Natural killer cell (primary cell): Measurements from ENCODE around the gene FOSB. TPM values are rescaled to one million over a fixed set of nuclear protein-coding genes. Genes with fewer than 3 reads are reported as not detected.

Experiments
- ATAC-seq, 3 donors: fragments of 150-1000 bp in 2 of 3; fragments of 200-7000 bp in 1 of 3; cut with Tn5 transposase; 1 replicate in 1 of 3; 2 replicates in 2 of 3; pipeline ENCODE4 v1.10.0; 2021; ENCODE audit warnings: mild to moderate bottlenecking in 2 of 3, moderate library complexity in 2 of 3
- DNase-seq, 2 donors: peaks; one replicate each; pipeline versions ENCODE4 v3.0.0 to v3.0.0-alpha.2; 2013 to 2021; ENCODE audit warnings: mixed read lengths in 1 of 2
- H3K27ac ChIP-seq: one replicate; pipeline ENCODE4 v1.5.1; 2013; ENCODE audit warnings: mild to moderate bottlenecking, low read length
- H3K27me3 ChIP-seq: one replicate; pipeline ENCODE4 v1.6.1; 2013; ENCODE audit warnings: low read length; ENCODE audit not compliant: control insufficient read depth, insufficient read depth
- H3K36me3 ChIP-seq: one replicate; pipeline ENCODE4 v1.6.1; 2013; ENCODE audit warnings: low read length; ENCODE audit not compliant: control insufficient read depth, insufficient read depth
- H3K4me1 ChIP-seq: one replicate; pipeline ENCODE4 v1.6.1; 2013; ENCODE audit warnings: low read length; ENCODE audit not compliant: control insufficient read depth, insufficient read depth
- H3K4me3 ChIP-seq: one replicate; pipeline ENCODE4 v1.5.1; 2013; ENCODE audit warnings: low read length
- H3K9me3 ChIP-seq: one replicate; pipeline ENCODE4 v1.6.1; 2013; ENCODE audit warnings: low read length; ENCODE audit not compliant: control insufficient read depth, insufficient read depth
- H3K27ac Mint-ChIP-seq, 2 donors: one replicate each; pipeline ENCODE4 v1.8.0; 2022; ENCODE audit warnings: mild to moderate bottlenecking in 2 of 2, mixed read lengths in 2 of 2, moderate library complexity in 1 of 2
- H3K27me3 Mint-ChIP-seq, 2 donors: one replicate each; pipeline ENCODE4 v1.8.0; 2022; ENCODE audit warnings: low read depth in 2 of 2, mixed read lengths in 2 of 2
- H3K36me3 Mint-ChIP-seq: one replicate; pipeline ENCODE4 v1.8.0; 2022; ENCODE audit warnings: mixed read lengths
- H3K4me1 Mint-ChIP-seq, 2 donors: one replicate each; pipeline ENCODE4 v1.8.0; 2022; ENCODE audit warnings: mixed read lengths in 2 of 2
- H3K4me3 Mint-ChIP-seq: one replicate; pipeline ENCODE4 v1.8.0; 2022; ENCODE audit warnings: mild to moderate bottlenecking, moderate library complexity, mixed read lengths
- H3K9me3 Mint-ChIP-seq, 2 donors: one replicate each; pipeline ENCODE4 v1.8.0; 2022; ENCODE audit warnings: mixed read lengths in 2 of 2
- CTCF ChIP-seq: fragments of 200-600 bp; IDR thresholded peaks from one replicate; pipeline ENCODE4 v1.8.0; 2022; ENCODE audit warnings: antibody characterized with exemption
- WGBS: methylation state at CpG from one replicate; pipeline ENCODE4 v1.1.7; 2013; ENCODE audit warnings: missing lambda C conversion rate; ENCODE audit not compliant: insufficient coverage; 5-methylcytosine and 5-hydroxymethylcytosine counted together
- intact Hi-C: fragments of 100-400 bp; cut with micrococcal nuclease; formaldehyde crosslinking; loops from one replicate; pipeline ENCODE4 v1.14.2; 2022
- total RNA-seq, 4 donors: library from RNA; stranded (reverse); fragments of 120-200 nt in 1 of 4; gene quantifications; one replicate each; pipeline versions ENCODE4 v1.2.3 to v1.2.4, GENCODE V29; 2013 to 2022

Gene FOSB
- total RNA-seq, 3 donors from 2014 or later (not counting 1 experiment from before 2014, with no cell fraction given), result 784 to 1,837 (median 1,121) TPM

DNA sequence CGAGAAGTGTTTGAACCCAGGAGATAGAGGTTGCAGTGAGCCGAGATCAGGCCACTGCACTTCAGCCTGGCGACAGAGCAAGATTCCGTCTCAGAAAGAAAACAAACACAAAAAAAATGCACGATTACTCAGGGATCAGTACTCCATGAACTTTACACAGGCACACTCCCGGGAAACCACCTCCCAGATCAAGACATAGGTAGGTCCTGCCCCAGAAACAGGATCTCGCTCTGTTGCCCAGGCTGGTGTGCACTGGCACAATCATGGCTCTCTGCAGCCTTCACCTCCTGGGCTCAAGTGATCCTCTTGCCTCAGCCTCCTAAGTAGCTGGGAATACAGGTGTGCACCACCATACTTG is 50.7 kb downstream of the FOSB start:
- 99% methylated on average over 7 of the region's 7 CpGs for WGBS
- Mint-ChIP-seq H3K36me3 (no peaks in the 10 kb centered on the region), H3K4me1 (peaks cover 17 to 43% of the 10 kb centered on the region in 2 donors), H3K4me3 (no peak overlapping the region), H3K27ac (no peak overlapping the region), H3K9me3 (no peaks in the 10 kb centered on the region), H3K27me3 (no peaks in the 10 kb centered on the region)
- Histone ChIP-seq H3K4me1 (peaks cover 43% of the 10 kb centered on the region), H3K27me3 (no peaks in the 10 kb centered on the region), H3K9me3 (no peaks in the 10 kb centered on the region), H3K27ac (no peak overlapping the region), H3K36me3 (peaks cover 55% of the 10 kb centered on the region), H3K4me3 (no peak overlapping the region)
- no peak for ATAC-seq
- intact Hi-C loops, result no loop called here
- TF ChIP-seq CTCF, result no peak
- no peak for DNase-seq

- Histone ChIP-seq H3K9me3 (no peaks in the 10 kb centered on the region), H3K27ac (no peak overlapping the region), H3K4me3 (no peak overlapping the region), H3K36me3 (peaks cover 82% of the 10 kb centered on the region), H3K4me1 (peaks cover 17% of the 10 kb centered on the region), H3K27me3 (no peaks in the 10 kb centered on the region)
- Mint-ChIP-seq H3K4me3 (no peak overlapping the region), H3K9me3 (no peaks in the 10 kb centered on the region), H3K4me1 (peaks cover 9 to 12% of the 10 kb centered on the region in 2 donors), H3K36me3 (no peaks in the 10 kb centered on the region), H3K27me3 (no peaks in the 10 kb centered on the region), H3K27ac (no peak overlapping the region)
- no peak for ATAC-seq
- TF ChIP-seq CTCF, result no peak
- WGBS, result 92% methylated on average over 22 of the region's 24 CpGs
- intact Hi-C loops, result loop anchor here (2.0 to 5.0 kb wide), 2 partner anchors 35 to 121 kb away; no protein-coding TSS in a partner anchor
- DNase-seq, result no peak
These were observed 54.5 kb downstream of the FOSB start for GRCh38 chr19:45522010-45522941.

GRCh38 chr19:45523642-45524256 is 56.0 kb downstream of the FOSB start:
- ATAC-seq (peak; percentile 99 to 100 (median 99)), DNase-seq (peak; percentile 70 to 90)
- peaks cover 20 to 22% of the 10 kb centered on the region in 2 donors for H3K4me1 Mint-ChIP-seq
- TF ChIP-seq CTCF, result peak; percentile 75
- Histone ChIP-seq H3K27ac (peak overlapping the region; percentile 13), H3K9me3 (no peaks in the 10 kb centered on the region), H3K27me3 (no peaks in the 10 kb centered on the region), H3K36me3 (peaks cover 79% of the 10 kb centered on the region), H3K4me3 (no peak overlapping the region), H3K4me1 (peaks cover 19% of the 10 kb centered on the region)
- intact Hi-C loops, result loop anchor here (1.0 to 5.0 kb wide), 4 partner anchors 34 to 169 kb away; partner anchors contain the start of gene QPCTL
- no peaks in the 10 kb centered on the region for H3K36me3 Mint-ChIP-seq
- no peak overlapping the region for H3K4me3 Mint-ChIP-seq
- 62% methylated on average over 8 of the region's 9 CpGs for WGBS
- H3K9me3 Mint-ChIP-seq, result no peaks in the 10 kb centered on the region
- peak overlapping the region; percentile 75 to 78 for H3K27ac Mint-ChIP-seq
- no peaks in the 10 kb centered on the region for H3K27me3 Mint-ChIP-seq
